CD4-positive, alpha-beta T cell treated with Interleukin-17A for 4 hours (primary cell): ENCODE measurements around the gene ORC6.
A peak's percentile ranks its signal among the peaks of the same experiment; 100 is the strongest.
"Not testable (repeated sequence)": the region's sequence is repeated elsewhere in the genome, so short reads cannot be mapped to it uniquely, and the experiment has no call there.

Experiments
- DNase-seq: peaks from one replicate; pipeline ENCODE4 v3.0.0-alpha.2; 2020; ENCODE audit warnings: mixed read lengths

The ORC6 gene, protein sequence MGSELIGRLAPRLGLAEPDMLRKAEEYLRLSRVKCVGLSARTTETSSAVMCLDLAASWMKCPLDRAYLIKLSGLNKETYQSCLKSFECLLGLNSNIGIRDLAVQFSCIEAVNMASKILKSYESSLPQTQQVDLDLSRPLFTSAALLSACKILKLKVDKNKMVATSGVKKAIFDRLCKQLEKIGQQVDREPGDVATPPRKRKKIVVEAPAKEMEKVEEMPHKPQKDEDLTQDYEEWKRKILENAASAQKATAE

DNA sequence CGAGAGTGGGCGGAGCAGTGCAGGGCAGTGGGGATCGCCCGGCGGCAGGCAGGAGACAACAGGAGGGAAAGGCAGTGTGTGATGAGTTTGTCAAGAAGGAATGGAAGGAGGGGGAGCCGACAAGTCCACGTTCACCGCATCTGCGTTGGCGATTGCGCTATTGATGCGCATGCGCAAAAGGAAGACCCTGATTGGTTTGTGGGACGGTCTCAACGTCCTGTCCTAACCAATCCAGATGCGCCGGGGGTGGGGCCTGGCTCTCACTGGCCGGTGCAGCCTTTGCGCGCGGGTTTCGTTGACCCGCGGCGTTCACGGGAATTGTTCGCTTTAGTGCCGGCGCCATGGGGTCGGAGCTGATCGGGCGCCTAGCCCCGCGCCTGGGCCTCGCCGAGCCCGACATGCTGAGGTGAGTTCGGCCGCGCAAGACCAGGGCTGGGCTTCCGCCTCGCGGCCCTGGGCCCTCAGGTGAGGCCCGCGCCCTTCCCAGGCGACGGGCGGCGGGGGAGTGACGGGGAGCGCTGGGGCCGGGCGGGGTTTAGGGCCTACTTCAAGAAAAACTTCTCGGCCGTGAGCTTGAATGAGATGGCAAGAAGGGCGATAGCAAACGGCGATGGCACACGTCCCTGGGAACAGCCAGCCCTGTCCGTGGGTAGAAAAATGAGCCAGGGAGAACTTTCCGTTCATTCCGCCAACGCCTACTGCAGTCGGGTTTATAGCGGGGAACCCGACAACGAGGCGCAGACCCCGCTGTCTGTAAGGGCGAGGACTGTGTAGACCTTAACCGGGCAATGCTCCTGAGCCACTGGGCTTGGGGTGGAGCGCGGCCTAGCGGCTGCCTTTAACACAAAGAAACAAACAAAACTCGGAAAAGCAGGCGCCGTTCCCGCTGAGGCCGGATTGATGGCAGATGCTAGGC, at the start of gene ORC6:
TSS of gene ORC6 (plus strand) at position 295 of the 916 bp plus-strand sequence. CDS start at position 342, 47 bp downstream.
- DNase-seq, result peak; percentile 98

DNA sequence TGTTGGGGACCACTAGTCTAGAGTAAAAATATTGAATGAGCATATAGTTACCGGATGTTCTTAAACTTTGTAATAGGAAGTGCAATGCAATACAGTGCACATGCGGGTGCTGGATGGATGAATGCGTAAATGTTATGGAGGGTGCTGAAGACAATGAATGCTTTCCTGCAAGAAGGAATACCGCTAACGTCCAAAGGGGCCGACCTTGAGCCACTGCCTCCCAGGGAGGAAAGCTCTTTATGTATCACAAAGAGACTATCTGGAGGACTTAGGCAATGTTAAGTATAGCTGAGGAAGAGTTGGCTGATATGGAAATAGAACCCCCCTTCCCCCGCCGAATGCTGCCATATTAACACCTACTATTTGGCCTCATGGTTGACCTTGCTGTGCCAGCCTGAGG, 40.8 kb upstream of the ORC6 start:
- DNase-seq, result no peak

DNA sequence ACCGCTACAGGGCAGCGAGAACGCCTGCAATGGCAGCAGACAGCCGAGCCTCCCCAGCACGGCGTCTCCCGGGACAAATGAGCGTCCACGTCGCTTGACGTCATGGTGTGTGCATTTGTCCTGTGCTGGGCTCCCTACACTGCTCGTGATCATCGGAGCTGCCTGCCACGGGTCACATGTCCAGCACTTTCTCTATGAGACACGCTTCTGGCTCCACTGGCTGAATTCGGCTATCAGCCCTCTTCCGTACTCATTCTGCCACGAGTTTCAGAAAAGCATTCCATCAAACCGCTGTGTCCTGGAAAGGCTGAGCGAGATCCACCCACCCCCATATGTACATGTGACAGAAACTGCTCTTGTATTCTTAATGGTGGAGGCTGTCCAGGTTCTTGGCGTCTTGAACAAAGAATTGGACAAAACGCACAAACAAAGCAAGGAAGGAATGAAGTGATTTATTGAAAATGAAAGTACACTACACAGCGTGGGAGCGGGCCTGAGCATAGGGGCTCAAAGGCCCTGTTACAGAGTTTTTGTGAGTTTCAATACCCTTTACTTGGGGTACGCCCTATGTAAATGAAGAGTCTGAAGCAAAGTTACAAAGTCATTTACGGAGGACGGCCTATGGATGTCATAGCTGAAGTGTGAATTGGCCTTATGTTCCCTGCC, 39.7 kb upstream of the ORC6 start:
- DNase-seq, result no peak

DNA sequence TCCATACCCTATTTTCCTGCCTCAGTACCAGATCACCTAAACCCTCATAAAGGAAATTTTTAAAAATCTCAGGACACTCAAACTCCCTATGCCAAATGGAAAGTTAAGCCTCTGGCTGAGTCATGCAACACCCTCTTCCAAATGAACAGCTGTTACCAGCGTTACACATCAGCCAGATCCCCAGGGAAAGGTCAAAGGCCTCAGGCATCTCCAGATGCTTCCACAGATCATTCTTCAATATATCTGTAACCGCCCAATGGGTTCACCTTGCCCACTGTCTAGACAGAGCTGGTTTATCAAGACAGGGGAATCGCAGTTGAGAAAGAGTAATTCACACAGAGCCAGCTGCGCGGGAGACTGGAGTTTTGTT, 39.2 kb upstream of the ORC6 start:
- no peak for DNase-seq

DNA sequence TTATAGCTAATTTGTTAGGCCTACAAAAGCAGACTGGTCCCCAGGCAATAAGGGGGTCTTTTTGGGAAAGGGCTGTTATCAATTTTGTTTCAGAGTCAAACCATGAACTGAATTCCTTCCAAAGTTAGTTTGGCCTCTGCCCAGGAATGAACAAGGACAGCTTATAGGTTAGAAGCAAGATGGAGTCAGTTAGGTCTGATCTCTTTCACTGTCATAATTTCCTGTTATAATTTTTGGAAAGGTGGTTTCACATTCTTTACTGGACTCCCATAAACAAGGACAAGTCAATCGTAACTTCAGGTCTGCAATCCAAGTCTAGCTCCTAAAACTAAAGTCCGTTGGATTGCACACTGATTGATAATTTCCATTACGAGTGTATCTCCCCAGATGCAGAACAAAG, 38.2 kb upstream of the ORC6 start:
- no peak for DNase-seq

DNA sequence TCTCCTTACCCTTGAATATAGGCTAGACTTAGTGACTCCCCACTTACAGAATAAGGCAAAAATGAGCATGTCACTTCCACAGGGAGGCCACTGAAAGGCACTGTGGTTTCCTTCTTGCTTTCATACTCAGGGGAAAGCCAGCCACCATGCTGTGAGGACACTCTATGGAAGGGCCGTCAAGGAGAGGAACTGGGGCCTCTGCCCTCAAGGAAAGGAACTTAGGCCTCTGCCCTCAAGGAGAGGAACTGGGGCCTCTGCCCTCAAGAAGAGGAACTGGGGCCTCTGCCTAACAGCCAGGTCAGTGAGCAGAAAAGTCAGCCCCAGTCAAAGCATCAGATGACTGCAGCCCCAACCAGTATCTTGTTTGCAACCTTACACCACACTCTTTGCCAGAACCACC, 30.5 kb upstream of the ORC6 start:
- no peak for DNase-seq

DNA sequence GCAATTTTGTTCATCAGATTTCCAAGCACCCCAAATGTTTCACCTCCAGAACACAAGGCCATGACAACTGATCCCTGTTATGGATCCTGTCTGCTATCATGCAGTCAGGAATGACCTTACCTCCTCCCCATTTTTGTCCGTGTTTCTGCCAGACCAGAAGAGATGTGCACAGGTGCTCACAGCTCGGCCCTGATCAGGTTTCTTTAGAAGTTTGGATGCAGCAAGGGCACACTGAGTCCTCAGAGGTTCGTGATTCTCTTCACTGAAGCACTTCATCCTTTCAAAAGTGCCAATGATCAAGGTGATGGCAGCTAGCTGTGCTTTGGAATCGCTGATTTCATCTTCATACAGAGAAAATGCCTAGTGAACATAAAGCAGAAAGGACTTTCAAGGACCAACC, 27.3 kb upstream of the ORC6 start:
- no peak for DNase-seq

DNA sequence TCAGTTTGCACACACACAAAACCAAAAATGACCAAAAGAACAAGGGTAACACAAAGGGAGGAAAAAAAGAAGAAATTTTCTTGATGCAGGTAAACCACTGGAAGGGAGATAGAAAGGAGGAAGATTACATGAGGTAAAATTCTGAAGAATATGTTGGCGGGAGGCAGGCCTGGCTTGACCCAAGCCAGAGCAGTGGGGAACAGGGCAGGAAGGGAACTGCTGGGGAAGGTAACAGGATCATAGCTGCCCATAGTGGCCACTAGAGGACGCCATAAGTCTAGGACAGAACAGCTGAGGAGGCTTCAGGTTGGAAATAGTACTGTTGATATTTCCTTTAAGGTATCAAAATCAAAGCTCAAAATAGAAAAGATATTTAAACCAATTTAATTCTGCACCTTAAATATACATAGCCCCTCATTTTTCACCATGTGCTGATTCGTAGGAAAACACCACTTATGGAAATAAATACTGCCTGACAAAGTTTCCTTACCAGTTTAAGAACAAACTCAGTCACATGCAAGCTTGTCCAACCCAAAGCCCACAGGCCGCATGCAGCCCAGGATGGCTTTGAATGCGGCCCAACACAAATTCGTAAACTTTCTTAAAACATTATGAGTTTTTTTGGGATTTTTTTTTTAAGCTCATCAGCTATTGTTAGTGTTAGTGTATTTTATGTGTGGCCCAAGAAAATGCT, 16.0 kb upstream of the ORC6 start:
- peak; percentile 53 for DNase-seq

DNA sequence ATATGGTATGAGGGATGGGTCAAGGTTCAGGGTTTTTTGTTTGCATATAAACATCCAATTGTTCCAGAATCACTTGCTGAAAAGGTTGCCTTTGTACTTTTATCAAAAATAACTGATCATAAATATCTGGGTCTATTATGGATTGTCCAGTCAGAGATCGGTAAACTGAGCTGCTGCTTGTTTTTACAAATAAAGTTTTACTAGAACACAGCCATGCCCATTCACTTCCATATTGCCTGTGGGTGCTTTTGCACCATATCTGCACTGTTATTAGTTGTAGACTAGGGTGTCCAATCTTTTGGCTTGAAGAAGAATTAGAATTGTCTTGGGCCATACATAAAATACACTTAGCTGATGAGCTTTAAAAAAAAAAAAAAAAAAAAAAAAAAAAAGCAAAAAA, 11.5 kb upstream of the ORC6 start:
- DNase-seq, result not testable (repeated sequence)

DNA sequence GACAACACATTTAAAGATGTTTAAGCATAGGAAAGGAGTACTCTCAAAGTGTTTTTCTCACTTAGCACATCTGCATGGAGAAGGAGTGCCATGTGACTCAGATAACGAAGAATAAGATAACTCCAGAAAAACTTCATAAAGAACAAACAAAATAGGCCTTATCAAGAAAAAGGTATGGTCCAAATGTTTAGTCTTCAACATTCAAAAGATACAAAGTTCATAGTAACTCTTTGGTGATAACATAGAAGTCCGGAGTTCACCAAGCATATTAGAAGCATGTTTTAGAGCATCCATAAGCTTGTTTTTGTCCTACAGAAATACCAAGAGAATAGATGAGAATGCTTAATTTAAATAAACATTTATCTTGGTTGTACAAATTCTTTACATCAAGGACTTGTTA, 7.6 kb upstream of the ORC6 start:
- not testable (repeated sequence) for DNase-seq

DNA sequence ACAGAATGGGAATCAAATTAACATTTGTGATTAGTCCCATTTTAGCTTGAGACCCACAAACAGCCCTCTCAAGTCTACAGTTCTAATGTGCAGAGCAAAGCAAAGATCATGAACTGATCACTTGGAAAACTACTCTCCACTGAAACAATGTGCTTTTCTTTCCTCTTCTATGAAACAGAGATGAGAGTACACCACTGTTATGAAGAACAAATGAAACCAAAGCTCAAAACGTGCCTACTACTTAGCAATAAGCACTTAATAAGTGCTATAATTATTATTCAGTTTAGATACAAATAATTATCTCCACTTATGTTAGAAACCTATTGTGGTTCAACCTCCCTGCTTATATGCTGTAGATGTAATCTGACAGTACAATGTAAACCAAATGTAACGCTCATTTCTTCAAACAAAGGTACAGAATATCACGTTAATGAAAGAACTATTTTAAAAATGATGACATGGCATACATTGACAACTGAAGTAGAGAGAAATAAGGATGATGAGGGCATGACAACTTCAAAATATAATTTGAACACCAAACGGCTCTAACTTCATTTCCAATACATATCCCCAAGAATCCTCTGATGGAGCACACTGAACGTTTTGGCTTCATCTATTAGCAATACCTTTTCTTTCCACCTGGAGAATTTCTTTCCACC, 2.5 kb upstream of the ORC6 start:
- no peak for DNase-seq

DNA sequence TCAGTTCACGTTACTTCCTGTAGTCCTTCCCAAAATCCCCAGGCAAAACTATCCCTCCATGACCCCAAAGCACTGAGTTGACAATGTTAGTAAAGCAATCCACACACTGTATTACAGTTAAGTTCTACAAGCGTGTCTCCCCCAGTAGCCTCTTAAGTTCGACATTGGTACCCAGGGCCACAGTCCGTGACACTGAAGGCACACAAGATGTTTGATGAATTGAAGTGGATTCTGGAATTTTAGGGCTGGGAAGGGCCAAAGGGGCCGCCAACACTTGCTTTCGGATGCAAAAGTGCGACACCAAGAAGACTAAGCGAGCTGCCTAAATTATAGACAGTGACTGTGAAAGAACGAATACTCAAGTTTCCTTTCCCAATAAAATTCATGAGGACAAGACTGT, 2.0 kb upstream of the ORC6 start:
- no peak for DNase-seq

DNA sequence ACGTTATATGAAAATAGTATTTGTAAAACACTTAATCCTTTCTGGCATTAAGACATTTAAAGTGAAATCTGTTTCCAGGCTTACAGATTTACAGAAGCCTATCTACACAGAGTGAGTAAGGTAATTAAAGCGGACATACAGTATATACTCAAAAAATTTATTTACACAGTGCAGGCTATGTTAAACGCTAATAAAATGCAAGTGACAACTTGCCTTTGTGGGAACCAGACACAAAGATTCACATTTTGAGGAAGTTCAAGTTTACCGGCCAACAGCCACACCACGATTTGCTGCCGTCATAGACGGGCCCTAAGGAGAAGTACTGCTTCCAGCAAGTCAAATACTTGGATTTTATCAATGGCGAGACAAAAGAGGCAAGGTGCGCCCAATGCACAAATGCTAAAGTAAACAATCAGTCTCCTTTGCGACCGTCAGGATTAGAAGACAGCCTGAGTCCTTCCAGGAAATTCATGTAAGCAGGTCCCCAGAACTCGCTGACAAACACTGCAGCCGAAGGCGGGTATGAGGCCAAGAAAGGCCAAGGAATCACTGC, 1.3 kb upstream of the ORC6 start:
- no peak for DNase-seq

DNA sequence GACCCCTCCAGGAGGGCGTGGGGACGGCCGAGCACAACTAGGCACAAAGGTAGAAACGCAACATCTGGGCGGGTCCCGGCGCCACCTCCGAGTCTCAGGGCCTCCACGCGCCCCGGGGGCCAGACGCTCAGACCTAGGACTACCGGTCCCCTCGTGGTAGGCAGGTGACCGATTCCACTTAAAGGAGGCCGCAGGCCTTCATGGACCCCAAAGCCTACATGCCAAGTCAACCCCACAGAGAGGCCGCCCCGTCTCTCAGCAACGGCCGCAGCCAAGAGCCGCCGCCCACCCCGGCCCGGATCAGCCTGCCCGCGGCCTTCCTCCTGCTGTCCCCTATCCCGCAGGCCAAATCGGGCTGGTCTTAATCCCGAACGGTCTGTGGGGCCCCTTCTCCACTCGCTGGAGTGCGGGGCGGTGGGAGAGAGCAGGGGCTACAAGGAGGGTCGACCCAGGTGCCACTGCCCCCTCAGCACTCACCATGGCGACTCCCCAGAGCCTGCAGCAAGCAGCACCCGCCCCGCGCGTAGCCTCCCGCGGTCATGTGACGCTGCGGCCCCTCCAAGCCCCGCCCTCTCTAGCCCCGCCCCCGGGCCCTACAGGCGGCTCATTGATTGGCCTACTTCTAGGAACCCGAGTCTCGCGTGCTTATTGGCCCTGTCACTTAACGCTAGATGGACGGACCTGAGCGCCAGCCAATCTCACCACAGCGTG, 650 bp upstream of the ORC6 start, which contains the start of gene VPS35:
TSS of gene VPS35 (minus strand) at position 525 of the 711 bp plus-strand sequence. CDS start at position 480, 45 bp downstream.
- DNase-seq, result peak; percentile 100

DNA sequence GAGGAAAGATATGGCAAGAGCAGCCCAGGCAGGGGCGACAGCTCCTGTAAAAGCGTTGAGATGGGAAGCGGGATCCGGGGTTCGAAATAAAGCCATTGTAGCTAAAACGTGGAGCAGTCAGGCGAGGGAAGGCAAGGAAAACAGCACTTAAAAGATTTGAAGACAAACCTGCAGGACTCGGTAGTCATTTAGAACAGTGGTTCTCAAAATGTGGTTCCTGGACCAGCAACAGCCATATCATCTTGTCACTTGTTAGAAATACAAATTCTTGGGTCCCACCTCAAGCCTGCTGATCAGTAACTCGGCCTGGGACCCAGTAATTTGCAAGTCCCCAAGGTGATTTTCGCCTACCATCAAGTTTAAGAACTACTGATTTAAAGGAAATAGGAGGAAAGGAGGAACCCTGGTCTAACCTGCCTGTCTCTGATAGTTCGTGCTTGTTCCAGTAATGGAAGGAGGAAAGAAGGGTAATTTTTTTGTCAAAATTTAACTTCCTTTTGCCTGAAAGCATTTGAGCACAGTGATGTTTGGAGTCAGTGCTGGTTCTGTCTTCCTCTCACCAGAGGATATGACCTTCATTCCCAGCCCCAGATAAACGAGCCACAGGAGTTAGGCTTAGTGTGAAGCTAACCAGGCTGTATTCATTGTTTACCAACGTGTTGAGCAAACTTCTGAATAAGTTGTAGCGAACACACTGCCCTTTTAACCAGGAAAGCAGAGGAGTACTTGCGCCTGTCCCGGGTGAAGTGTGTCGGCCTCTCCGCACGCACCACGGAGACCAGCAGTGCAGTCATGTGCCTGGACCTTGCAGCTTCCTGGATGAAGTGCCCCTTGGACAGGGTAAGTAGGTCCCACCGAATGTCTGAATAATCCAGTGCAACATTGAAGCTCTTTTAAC, 1.1 kb downstream of the ORC6 start:
- DNase-seq, result no peak

DNA sequence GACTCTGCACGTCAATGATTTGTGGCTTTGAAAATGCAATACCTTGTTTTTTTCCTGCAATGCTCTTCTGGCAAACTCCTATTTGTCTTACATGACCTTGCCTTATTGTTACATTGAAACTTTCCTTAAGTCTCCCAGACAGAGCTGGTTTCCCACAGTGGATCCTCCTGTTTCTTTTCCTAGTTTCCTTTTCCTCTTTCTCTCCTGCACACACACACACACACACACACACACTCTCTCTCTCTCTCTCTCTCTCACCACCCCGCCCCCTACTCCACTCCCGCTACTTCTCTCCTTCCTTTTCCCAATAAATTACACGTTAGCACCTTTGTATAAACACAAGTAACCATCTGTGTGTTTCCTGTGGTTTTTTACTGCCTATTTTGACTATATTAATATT, 2.3 kb downstream of the ORC6 start:
- DNase-seq, result no peak

DNA sequence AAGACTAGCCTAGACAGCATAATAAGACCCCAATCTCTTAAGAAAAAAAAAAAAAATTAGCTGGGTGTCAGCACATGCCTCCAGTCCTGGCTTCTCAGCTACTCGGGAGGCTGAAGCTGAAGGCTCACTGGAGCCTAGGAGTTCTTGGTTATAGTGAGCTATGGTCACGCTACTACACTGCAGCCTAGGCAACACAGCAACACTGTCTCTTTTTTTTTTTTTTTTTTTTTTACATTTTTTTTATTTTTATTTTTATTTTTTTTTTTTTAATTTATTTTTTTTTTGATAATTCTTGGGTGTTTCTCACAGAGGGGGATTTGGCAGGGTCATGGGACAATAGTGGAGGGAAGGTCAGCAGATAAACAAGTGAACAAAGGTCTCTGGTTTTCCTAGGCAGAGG, 4.1 kb downstream of the ORC6 start:
- DNase-seq, result no peak

DNA sequence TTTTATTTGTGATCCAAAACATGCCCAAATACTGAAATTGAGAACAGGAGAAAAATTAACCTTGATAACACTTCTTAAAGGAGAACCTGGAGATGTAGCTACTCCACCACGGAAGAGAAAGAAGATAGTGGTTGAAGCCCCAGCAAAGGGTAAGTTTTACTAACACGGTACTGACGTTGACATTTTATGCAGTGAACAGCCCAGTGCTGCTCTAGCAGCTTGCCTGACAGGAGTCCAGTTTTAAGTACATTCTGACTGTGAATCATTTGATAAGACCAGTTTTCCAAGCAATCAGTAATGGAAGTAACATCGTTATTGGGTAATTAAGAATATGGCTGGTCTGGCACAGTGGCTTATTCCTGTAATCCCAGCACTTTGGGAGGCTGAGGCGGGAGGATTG, 6.5 kb downstream of the ORC6 start:
- DNase-seq, result no peak

DNA sequence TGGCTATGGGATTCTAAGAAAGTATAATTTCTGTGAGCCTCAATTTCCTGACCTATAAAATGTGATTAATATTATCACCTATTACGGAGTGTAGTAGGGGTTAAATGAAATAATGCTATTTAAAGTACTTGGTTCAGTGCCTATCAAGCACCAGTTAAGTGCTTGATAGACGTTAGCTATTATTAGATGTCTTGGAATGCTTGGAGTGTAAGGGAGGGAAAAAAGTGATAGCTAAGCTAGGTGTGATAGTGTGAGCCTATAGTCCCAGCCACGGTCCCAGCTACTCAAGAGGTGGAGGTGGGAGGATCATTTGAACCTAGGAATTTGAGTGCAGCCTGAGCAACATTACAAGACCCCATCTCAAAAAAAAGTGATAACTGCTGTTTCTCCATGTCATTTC, 7.5 kb downstream of the ORC6 start:
- DNase-seq, result no peak

DNA sequence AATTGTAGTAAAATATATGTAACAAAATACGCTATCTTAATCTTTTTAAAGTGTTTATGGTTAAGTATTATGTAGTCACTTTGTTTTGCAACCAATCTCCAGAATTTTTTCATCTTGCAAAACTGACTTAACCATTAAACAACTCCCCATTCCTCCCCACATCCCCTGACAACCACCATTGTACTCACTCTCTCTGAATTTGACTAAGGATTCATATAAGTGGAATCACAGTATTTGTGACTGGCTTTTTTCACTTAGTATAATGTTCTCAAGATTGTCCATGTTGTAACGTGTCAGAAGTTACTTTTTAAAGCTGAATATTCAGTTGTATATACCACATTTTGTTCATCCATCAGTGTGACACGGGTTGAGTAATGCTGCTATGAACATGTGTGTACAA, 10.6 kb downstream of the ORC6 start:
- no peak for DNase-seq
